ENCODE data around the gene GPBP1.
A peak's percentile ranks its signal among the peaks of the same experiment; 100 is the strongest.
"Not testable (repeated sequence)": the region's sequence is repeated elsewhere in the genome, so short reads cannot be mapped to it uniquely, and the experiment has no call there.

GPBP1 gene

DNA sequence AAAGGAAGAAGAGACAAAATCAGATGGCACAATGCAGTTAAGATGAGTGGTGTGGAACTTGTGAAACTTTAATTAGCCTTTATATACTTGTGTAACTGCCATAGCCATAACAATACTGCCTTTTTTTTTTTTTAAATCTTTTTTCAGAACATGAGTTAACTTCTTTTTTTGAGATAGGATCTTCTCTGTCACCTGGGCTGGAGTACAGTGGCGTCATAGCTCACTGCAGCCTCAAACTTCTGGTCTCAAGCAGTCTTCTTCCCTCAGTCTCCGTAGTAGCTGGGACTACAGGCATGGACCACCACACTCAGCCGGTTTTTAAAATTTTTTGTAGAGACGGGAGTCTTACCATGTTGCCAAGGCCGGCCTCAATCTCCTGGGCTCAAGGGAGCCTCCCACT lies 37.2 kb downstream of the GPBP1 start:
- DNase-seq (ENCODE audit: low spot score): no peak

DNA sequence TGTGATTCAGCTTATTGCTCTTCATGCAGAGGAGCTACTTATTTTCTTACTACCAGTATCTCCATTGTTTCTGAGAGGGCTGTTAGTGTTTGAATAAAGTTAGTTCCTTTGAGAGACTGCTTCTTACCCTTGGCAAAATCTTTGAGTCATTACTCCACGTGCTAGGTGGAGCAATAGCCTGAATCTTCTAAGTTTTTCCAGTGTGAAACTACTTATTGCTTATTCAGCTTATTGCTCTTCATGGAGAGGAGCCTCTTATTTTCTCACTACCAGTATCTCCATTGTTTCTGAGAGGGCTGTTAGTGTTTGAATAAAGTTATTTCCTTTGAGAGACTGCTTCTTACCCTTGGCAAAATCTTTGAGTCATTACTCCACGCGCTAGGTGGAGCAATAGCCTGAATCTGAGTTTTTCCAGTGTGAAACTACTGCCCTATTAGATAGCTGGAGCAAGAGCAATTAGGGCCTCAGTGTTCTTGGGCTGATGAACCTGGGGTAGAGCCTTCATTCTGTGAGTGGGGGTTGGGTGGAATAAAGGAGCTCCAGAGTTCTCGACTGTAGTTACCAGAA lies 41.9 kb downstream of the GPBP1 start:
- no peak for DNase-seq (ENCODE audit: low spot score)

DNA sequence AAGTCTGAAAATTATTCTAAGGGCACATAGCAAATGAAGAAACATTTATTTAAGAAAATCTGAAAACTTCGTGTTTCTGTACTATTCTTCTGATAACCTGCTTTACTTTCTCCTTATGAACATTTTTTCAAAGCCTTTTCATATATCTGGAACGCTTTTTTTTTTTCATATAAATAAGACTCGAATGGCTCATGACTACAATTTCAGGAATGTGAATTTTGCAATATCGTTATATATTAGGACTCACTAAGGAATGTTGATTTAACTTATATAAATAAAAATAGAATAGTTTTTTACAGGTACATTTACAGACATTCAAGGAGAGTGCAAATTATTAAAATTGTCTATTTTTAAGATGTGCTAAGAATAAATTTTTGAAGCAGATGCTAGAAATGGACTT lies 42.9 kb downstream of the GPBP1 start:
- DNase-seq (ENCODE audit: low spot score): no peak

DNA sequence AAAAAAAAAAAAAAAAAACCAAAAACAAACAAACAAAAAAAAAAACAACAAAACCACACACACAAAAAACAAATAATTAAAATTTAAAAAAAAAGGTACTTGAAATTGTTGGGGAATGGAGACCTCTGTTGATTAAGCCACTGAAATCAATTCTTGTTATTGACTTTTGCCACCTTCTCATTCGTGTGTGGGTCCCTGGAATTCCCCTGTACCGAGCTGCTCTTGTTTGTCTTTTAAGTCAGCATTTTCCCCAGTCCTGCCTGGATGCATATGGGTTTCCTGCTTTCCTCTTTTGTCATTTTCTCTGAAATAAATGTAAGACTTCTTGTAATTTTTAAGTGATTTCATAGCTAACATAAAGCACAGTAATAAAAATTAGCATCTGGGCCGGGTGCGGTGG lies 45.5 kb downstream of the GPBP1 start:
- DNase-seq (ENCODE audit: low spot score): no peak

DNA sequence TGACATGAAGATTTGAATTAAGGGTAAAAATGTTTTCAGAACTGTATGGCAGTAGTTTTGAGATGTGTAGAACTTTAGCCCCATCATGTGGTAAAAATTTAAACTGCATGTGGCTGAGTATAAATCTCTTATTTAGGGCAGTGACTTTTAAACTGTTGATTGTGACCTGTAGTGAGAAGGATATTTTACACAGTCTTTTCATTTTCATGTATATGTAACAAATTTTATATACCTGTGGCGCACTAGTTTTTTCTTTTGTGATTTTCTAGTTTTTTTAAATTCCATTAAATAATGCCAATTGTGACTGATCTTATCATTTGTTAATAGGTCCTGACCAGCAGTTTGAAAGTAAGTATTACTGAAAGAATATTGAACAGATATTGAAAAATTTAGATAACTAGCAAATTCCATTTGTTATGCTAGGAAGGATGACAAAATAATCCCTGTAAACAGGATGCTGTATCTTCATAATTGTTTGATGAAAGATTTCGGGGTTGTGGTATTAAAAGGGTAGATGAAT lies 47.2 kb downstream of the GPBP1 start:
- DNase-seq (ENCODE audit: low spot score): peak; percentile 82

DNA sequence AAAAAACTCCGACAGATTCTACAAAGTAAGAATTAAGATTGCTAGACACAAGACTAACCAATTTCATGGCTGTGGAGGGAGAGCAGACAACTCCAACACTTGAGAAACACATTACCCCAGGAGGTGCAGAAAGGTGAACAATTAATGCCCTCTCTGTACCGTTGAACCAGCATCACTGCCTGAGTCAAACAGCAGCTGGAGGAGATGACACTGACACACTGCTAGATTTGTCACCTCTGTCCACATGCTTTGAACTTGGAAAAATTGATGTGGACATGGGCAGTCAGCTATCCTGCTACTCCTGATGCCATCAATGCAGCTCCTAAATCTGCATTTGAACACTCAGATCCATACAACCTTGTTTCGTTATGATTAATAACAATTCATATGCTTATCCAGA lies 51.7 kb downstream of the GPBP1 start:
- no peak for DNase-seq (ENCODE audit: low spot score)

DNA sequence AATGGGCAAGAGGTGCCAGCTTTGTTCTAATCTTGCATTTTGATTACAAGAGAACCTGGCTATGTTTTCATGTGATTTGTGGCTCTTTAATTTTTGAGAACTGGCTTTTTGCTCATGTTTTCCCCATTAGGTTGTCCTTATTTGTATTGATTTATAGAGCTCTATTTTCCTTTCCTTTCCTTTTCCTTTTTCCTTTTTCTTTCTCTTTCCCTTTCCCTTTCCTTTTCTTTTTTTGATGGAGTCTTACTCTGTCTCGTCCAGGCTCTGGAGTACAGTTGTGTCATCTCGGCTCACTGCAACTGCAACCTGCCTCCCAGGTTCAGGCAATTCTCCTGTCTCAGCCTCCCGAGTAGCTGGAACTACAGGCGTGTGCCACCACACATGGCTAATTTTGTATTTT lies 55.5 kb downstream of the GPBP1 start:
- no peak for DNase-seq (ENCODE audit: low spot score)

DNA sequence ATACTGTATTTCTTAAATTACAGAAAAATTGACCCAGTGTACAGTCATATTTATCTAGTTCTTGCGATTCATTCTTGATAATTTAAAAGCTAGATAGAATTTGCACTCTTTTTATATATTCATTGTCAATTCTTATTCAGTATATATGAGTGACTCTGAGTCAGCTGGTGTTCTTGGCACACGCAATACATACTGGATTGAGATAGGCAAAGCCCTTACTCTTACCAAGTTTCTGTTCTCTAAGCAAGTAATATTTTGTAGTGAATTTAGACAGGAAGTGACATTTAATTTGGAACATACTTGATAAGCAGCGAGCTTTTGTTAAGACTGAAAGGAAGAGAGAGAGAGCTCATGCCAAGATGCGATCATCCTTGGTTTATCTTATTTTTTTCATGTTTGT lies 57.7 kb downstream of the GPBP1 start:
- DNase-seq (ENCODE audit: low spot score): no peak

DNA sequence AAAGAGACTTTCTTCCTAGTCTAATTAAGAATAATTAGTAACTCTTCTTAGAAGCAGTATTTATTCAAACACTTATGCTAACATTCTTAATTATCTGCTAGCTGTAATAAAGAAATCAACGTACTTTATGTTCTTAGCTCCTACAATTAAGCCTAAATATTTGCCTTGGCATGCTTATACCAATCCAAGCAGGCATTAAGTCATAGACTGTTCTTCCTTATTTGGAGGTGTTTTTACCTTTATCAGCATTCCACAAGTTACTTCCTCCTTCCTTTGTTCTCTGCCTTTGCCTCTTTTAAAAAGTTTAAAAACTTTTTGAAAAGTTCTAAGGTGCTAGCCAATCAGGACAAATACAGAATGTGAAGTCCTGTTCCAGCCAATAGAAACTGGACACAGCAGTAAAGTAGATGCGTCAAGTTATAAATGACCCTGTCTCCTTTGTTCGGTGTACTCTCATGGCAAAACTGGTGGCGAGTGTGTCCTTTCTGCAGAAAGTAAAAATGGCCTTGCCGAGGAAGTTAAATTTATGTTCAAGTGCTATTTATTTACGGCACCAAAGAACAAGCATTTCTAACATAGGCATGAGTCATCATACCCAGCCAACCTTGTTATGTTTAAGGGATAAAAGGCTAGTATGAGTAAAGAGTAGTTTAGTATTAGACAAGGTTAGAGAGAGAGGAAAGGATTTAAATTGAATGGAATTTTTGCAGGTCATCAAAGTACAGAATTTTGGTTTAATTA lies 58.6 kb downstream of the GPBP1 start:
- no peak for DNase-seq (ENCODE audit: low spot score)

DNA sequence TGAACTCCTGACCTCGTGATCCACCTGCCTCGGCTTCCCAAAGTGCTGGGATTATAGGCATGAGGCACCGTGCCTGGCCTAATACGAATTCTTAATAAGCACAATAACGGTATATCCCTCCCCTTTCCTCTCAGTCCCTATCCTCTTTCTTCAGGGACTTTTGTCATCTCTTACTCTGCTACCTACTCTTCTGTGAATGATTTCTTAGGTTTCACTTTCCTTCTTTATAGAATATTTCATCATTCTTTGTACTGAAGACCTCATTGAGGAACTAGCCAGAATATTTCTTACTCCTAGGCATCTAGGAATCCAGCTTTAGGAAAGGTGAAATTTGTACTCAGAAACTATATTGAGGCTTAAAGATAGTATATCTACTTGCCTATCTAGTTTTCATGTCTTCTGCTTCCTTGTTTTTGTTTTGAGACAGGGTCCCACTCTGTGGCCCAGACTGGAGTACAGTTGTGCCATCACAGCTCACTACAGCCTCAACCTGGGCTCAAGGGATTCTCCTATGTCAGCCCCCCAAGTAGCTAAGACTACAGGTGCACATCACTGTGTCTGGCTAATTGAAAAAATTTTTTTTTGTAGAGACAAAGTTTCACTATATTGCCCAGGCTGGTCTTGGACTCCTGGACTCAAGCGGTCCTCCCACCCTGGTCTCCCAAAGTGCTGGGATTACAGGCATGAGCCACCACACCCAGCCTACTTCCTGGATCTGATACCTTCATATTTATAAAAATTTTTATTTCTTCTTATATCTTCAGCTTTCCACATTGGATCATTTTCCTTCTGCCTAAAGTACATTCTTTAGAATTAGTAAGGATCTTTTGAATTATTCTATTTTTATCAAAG lies 69.7 kb downstream of the GPBP1 start:
- DNase-seq (ENCODE audit: low spot score): no peak

DNA sequence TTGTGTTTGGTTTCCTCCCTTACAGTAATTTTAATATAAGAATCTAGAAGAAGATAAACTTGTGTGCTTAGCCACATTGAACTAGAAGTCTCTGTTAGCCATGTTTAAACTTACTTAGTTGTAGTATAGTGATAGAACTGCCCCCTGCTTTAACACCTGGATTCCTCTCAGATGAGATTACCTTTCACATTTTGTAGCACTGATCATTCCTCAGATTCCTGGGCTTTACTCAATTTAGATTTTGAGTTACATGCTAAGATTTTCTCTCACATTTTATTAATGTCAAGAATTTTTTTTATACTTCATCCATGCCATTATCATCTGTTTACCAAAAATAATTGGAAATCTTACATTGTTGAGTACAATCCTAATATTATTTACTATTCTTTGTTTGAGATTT lies 70.5 kb downstream of the GPBP1 start:
- DNase-seq (ENCODE audit: low spot score): no peak

DNA sequence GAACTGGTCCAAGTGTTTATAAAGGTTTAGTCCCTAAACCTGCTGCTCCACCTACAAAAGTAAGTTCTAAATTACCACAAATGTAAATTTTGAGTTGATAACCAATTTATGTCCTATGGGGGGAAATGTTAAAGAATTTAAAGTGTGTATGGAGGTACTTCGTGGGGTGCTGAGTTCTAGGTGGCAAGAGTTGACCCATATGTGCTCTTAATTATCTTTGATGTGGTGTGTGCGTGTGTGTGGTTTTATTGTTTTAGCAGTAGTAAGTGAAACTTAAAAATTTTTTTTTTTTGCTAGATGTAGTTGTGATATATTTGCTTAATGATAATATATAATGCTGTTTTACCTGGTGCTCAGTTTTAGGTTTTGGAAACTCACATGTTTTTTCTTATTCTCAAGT lies 72.6 kb downstream of the GPBP1 start:
- no peak for DNase-seq (ENCODE audit: low spot score)

DNA sequence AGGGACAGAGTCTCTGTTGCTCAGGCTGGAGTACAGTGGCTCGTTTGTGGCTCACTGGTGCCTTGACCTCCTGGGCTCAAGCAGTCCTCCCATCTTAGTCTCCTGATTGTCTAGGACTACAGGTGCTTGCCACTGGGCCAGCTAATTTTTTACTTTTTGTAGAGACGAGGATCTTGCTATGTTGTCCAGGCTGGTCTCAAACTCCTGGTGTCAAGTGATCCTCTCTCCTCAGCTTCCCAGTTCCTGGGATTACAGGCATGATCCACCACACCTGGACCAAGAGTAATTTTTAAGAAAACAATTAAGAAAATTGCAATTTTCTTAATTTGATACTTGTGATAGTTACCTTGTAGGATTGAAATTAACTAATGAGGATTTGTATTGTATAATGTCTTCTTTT lies 73.9 kb downstream of the GPBP1 start:
- no peak for DNase-seq (ENCODE audit: low spot score)

DNA sequence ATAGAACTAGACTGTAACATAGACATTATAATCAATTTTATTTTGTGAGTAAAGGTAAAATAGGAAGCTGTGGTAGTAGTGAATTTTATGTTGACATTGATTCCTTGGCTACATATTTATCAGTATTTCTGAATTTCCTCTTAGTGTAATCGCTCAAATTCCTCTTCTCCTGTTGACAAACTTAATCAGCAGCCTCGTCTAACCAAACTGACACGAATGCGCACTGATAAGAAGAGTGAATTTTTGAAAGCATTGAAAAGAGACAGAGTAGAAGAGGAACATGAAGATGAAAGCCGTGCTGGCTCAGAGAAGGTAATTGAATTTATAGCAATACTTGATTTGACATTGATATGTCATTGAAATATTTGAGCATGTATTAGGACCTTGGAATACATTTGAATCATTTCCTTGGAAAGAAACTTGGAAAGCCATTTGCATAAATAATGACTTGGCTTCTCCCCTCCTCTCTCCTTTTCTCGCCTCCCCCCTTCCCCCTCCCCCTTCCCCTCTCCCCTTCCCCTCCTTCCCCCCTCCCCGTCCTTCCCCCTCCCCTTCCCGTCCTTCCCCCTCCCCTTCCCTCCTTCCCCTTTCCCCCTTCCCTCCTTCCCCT lies 75.5 kb downstream of the GPBP1 start:
- peak; percentile 27 for DNase-seq (ENCODE audit: low spot score)

DNA sequence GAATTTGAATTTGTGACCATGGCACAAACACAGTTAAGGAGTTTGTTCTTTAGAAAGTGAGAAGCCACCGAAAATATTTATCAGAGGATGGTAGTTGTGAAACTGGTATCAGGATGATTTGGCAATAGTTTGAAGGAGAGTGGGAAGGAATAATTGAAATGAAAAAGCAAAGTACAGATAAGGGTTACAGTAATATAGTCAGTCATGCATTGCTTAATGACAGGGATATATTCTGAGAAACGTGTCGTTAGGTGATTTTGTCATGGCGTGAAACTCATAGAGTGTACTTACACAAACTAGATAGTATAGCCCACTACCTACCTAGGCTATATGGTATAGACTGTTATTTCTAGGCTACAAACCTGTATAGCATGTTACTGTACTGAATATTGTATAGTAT lies 84.2 kb downstream of the GPBP1 start:
- DNase-seq (ENCODE audit: low spot score): no peak

DNA sequence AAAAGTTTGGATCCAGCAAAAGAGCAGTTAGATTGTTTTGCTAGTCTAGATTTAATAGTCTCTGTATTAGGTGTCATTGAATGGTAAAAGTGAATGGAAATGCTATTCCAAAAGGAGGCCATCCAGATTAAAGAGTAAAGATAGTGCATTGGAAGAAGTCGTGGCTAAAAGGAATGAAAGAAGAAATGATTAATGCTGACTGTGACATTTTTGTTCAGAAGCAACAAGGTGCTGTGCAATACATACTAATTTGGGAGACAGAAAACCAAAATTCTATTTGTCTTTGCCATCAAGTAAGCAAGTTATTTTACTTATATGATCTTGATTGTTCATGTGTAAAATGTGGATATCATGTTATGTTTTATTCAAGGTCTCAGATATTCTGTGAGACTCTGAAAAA lies 85.1 kb downstream of the GPBP1 start:
- DNase-seq (ENCODE audit: low spot score): no peak

DNA sequence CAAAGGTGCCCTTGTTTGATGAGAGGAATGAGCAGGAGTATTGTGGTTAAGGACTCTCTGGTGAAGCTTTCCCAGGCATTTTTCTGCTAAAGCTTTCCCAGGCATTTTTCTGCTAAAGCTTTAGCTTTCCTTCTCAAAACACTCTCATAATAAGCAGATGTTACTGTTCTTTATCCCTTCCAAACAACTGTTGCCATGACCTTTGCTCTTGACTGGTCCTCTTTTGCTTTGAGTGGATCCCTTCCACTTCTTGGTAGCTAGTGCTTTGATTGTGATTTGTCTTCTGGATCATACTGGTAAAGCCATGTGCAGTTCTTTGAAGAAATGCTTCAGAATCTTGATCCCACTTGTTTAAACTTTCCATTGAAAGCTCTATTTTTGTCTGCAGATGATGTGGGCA lies 85.8 kb downstream of the GPBP1 start:
- no peak for DNase-seq (ENCODE audit: low spot score)

DNA sequence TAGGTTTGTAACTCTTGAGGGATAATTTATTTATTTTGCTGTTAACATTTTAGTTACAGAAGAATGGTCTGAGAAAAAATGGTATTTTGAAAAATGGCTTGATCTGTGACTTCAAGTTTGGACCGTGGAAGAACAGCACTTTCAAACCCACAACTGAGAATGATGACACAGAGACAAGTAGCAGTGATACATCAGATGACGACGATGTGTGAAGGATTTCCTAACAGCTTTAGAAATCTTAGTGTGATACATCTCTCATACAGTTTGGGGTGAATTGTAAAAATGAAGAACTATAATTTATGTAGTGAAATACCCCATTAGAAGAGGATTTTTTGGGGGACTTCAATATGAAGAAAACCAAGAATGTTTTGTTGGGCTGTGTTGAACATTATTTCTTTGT lies 88.7 kb downstream of the GPBP1 start:
- DNase-seq (ENCODE audit: low spot score): no peak

DNA sequence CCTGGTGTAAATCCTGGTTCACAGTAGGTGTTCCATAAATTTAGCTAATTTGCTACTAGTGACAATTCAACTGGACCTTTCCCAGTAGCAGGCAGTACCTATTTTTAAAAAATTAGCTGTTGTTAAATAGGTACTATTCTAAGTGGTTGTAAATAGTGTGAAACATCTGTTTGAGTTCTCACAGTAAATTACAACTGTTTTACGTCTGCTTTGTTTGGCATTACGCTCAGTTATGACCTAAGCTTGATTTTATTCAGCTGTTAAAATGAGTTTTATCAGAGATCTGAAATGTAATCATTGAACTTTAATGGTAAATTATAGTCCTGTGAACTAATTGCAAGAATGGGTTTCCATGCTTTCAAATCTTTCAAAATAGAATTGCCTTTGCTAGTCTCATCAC lies 93.9 kb downstream of the GPBP1 start:
- DNase-seq (ENCODE audit: low spot score): no peak

DNA sequence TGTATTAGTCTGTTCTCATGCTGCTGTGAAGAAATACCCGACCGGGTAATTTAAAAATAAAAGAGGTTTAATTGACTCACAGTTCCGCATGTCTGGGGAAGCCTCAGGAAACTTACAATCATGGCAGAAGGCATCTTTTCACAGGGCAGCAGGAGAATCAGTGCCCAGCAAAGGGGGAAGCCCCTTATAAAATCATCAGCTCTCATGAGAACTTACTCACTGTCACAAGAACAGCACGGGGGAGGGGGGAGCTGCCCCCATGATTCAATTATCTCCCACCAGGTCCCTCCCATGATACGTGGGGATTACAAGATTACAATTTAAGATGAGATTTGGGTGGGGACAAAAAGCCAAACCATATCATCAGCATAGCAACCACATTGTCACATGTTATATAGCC lies 102.5 kb downstream of the GPBP1 start:
- no peak for DNase-seq (ENCODE audit: low spot score)

DNA sequence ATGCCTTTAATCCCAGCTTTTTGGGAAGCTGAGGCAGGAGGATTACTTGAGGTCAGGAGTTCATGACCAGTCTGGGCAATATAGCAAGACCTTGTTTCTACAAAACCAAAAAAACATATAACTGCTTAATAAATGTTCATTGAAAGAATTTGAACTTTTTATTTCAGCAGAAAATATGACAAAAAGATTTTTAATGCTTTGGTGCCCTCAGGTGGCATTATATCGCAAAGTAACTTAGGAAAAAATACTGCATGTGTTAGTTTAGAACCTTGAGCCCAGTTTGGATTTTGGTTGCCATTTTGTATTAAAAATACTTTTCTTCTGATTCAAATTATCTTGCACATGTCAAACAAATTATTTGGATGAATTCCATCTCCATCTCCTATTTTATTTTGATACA lies 103.2 kb downstream of the GPBP1 start:
- no peak for DNase-seq (ENCODE audit: low spot score)

DNA sequence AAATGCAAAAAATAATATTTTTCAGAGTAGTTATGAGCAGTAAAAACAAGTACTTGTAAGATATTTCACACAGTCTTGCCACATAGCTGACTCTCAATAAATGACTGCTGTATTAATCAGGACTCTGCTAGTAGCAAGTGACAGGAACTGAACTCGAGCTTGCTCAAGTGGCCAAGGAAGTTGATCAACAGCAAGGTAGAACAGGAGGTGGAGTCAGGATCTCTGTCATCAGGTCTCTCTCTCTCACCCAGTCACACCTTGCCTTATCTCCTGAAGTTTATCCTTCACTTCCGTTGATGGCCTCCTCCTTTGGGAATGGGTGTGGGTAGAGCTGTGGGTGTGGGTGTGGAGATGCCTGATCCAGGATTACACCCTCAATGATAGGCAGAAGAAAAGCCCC lies 107.0 kb downstream of the GPBP1 start:
- DNase-seq (ENCODE audit: low spot score): no peak

DNA sequence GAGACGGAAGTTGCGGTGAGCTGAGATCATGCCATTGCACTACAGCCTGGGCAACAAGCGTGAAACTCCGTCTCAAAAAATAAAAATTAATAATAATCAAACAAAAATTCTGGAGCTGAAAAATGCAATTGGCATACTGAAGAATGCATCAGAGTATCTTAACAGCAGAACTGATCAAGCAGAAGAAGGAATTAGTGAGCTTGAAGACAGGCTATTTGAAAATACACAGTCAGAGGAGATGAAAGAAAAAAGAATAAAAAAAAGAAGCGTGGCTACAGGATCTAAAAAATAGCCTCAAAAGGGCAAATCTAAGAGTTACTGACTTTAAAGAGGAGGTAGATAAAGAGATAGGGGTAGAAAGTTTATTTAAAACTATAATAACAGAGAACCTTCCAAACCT lies 111.2 kb downstream of the GPBP1 start:
- DNase-seq (ENCODE audit: low spot score): not testable (repeated sequence)

Data from hematopoietic multipotent progenitor cell treated with erythropoietin and hydrocortisone succinate and interleukin-3 and kit ligand, for 15 days (in vitro differentiated cells).